IMR-90 (cell line): Measurements from ENCODE around the gene ERCC8.
"Not testable (repeated sequence)": the region's sequence is repeated elsewhere in the genome, so short reads cannot be mapped to it uniquely, and the experiment has no call there.

Source experiments
- BHLHE40 ChIP-seq: fragments of 150-350 bp; IDR thresholded peaks from 2 replicates; pipeline ENCODE4 v1.6.1; 2016; ENCODE audit warnings: mild to moderate bottlenecking, low read depth, low read length
- FOS ChIP-seq: fragments of 150-350 bp; IDR thresholded peaks from 2 replicates; pipeline ENCODE4 v1.6.1; 2016; ENCODE audit warnings: low read depth, low read length
- MAFK ChIP-seq: IDR thresholded peaks from 2 replicates; pipeline ENCODE4 v1.6.1; 2012; ENCODE audit warnings: low read depth, low read length, improper control_type of control experiment
- MXI1 ChIP-seq: IDR thresholded peaks from 2 replicates; pipeline ENCODE4 v1.6.1; 2012; ENCODE audit warnings: low read depth, mild to moderate bottlenecking, low read length, moderate library complexity, borderline replicate concordance
- POLR2A ChIP-seq: IDR thresholded peaks from 2 replicates; pipeline ENCODE4 v1.6.1; 2012; ENCODE audit warnings: mild to moderate bottlenecking, low read depth, low read length
- RCOR1 ChIP-seq: IDR thresholded peaks from 2 replicates; pipeline ENCODE4 v1.6.1; 2012; ENCODE audit warnings: mild to moderate bottlenecking, low read length, improper control_type of control experiment; ENCODE audit not compliant: insufficient replicate concordance
- SMC3 ChIP-seq: fragments of 150-350 bp; IDR thresholded peaks from 2 replicates; pipeline ENCODE4 v1.6.1; 2016; ENCODE audit warnings: low read depth, mild to moderate bottlenecking, antibody characterized with exemption, low read length, moderate library complexity
- TF ChIP-seq, protein P1 (sequence below): conservative IDR thresholded peaks from 2 replicates; pipeline ENCODE4 v1.5.1; 2012; ENCODE audit warnings: mild to moderate bottlenecking, low read depth, low read length, improper control_type of control experiment
- TF ChIP-seq, protein P2 (sequence below): fragments of 150-350 bp; IDR thresholded peaks from 2 replicates; pipeline ENCODE4 v1.6.1; 2017; ENCODE audit warnings: mild to moderate bottlenecking, antibody characterized with exemption, low read length, low read depth

DNA sequence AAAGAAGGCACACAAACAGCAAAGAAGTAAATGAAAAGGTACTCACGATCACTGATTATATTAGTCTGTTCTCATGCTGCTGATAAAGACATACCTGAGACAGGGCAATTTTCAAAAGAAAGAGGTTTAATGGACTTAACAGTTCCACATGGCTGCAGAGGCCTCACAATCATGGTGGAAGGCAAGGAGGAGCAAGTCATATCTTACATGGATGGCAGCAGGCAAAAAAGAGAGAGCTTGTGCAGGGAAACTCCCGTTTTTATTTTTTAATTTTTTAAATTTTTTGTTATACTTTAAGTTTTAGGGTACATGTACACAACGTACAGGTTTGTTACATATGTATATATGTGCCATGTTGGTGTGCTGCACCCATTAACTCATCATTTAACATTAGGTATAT is 37.3 kb upstream of the ERCC8 start:
- TF ChIP-seq, protein P1, sequence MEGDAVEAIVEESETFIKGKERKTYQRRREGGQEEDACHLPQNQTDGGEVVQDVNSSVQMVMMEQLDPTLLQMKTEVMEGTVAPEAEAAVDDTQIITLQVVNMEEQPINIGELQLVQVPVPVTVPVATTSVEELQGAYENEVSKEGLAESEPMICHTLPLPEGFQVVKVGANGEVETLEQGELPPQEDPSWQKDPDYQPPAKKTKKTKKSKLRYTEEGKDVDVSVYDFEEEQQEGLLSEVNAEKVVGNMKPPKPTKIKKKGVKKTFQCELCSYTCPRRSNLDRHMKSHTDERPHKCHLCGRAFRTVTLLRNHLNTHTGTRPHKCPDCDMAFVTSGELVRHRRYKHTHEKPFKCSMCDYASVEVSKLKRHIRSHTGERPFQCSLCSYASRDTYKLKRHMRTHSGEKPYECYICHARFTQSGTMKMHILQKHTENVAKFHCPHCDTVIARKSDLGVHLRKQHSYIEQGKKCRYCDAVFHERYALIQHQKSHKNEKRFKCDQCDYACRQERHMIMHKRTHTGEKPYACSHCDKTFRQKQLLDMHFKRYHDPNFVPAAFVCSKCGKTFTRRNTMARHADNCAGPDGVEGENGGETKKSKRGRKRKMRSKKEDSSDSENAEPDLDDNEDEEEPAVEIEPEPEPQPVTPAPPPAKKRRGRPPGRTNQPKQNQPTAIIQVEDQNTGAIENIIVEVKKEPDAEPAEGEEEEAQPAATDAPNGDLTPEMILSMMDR = not testable (repeated sequence)
- not testable (repeated sequence) for TF ChIP-seq POLR2A, BHLHE40, MXI1, FOS, SMC3, RCOR1, MAFK
- TF ChIP-seq, protein P2, sequence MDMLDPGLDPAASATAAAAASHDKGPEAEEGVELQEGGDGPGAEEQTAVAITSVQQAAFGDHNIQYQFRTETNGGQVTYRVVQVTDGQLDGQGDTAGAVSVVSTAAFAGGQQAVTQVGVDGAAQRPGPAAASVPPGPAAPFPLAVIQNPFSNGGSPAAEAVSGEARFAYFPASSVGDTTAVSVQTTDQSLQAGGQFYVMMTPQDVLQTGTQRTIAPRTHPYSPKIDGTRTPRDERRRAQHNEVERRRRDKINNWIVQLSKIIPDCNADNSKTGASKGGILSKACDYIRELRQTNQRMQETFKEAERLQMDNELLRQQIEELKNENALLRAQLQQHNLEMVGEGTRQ = not testable (repeated sequence)
